Right lobe of liver (tissue), 6 donors: ENCODE results near the gene ADAM12. TPM values are rescaled to one million over a fixed set of nuclear protein-coding genes. Genes with fewer than 3 reads are reported as not detected.

ENCODE experiments used
- ATAC-seq, 4 donors: fragments of 200-7000 bp; cut with Tn5 transposase; one replicate each; pipeline ENCODE4 v1.9.1; 2020; ENCODE audit warnings: mild to moderate bottlenecking in 4 of 4, moderate library complexity in 4 of 4
- DNase-seq, 3 donors: peaks; one replicate each; pipeline ENCODE4 v3.0.0-alpha.2; 2020
- H3K27ac ChIP-seq, 3 donors: fragments of 200-600 bp; one replicate each; pipeline ENCODE4 v1.8.0; 2022
- H3K27me3 ChIP-seq, 2 donors: fragments of 200-600 bp; one replicate each; pipeline ENCODE4 v1.8.0; 2022
- H3K36me3 ChIP-seq, 4 donors: fragments of 200-600 bp; sonication (generic) in 1 of 4; one replicate each; pipeline versions ENCODE4 v1.5.1 to v1.8.0; 2017 to 2022; ENCODE audit warnings: control low read depth in 1 of 4
- H3K4me1 ChIP-seq, 4 donors: fragments of 200-600 bp; sonication (generic) in 1 of 4; one replicate each; pipeline versions ENCODE4 v1.5.1 to v1.8.0; 2017 to 2022; ENCODE audit warnings: control low read depth in 1 of 4
- H3K4me3 ChIP-seq, 3 donors: fragments of 200-600 bp; one replicate each; pipeline ENCODE4 v1.8.0; 2022
- H3K9me3 ChIP-seq, 4 donors: fragments of 200-600 bp; sonication (generic) in 1 of 4; one replicate each; pipeline versions ENCODE4 v1.5.1 to v1.8.0; 2017 to 2022; ENCODE audit warnings: control low read depth in 1 of 4
- POLR2A ChIP-seq: fragments of 450-650 bp; IDR thresholded peaks from one replicate; pipeline ENCODE4 v1.6.1; 2017; ENCODE audit warnings: antibody characterized with exemption, mild to moderate bottlenecking
- WGBS: methylation state at CpG from one replicate; pipeline ENCODE4 v1.1.6; 2018; ENCODE audit warnings: low coverage, low lambda C conversion rate; ENCODE audit not compliant: insufficient coverage; ENCODE audit errors: missing lambda C conversion rate; 5-methylcytosine and 5-hydroxymethylcytosine counted together
- intact Hi-C, 2 donors: fragments of 100-400 bp; cut with DNase I; formaldehyde crosslinking; loops; one replicate each; pipeline versions ENCODE4 v1.11.2 to v1.14.1; 2022
- total RNA-seq, 6 experiments: library from RNA; depleted of rRNA in 2 of 6; stranded (reverse); fragments of >200 nt in 2 of 6; fragmentation: NEBNext Ultra II Directional in 3 of 6; extraction: Animal tissue kit (Norgen Biotek cat#: 25700) in 3 of 6; gene quantifications; one replicate each; pipeline versions ENCODE4 v1.1.0 to v1.2.4, GENCODE V29; 2016 to 2023
- TF ChIP-seq, protein P1 (sequence below), 4 donors: fragments of 200-600 bp in 3 of 4; fragments of 450-650 bp in 1 of 4; IDR thresholded peaks; one replicate each; pipeline versions ENCODE4 v1.5.1 to v1.8.0; 2016 to 2022; ENCODE audit warnings: antibody characterized with exemption in 4 of 4, mild to moderate bottlenecking in 2 of 4
- donor health status: DM: no; HTN: yes; CAD: no.
- donor health status: DM: no; HTN: no; CAD: no.
- donor health status: DM: no; HTN: no; CAD: no.
- donor health status: DM: no; HTN: yes; CAD: no.
- donor health status: DM: no; HTN: yes; CAD: no.

ADAM12 gene
- total RNA-seq, 6 experiments from 2014 or later = 0.06 to 1.3 (median 0.48) TPM; not detected in 2

DNA sequence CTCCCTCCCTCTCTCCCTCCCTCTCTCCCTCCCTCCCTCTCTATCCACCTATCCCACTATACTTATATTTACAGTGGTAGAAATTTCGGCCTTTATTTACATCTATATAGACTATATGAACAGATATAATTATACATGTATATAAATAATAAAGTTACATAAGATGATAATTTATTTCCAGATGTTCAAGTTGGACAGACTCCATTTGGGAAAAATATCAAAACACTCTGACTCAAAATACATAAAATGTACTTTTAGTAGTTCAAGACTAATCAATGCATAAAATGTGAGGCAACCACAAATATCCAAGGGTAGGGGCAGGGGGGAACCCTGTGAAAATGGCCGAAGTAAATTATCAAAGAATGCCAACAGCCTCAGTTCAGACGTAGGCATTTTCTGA is 288.9 kb downstream of the ADAM12 start:
- no peaks in the 10 kb centered on the region for H3K27me3 ChIP-seq
- H3K27ac ChIP-seq = no peak overlapping the region
- ATAC-seq (no peak), DNase-seq (no peak)
- H3K36me3 ChIP-seq = no peaks in the 10 kb centered on the region
- no peaks in the 10 kb centered on the region for H3K9me3 ChIP-seq
- H3K4me3 ChIP-seq = no peak overlapping the region
- 47% methylated on average over 3 of the region's 3 CpGs for WGBS
- no peaks in the 10 kb centered on the region for H3K4me1 ChIP-seq
- TF ChIP-seq, protein P1, sequence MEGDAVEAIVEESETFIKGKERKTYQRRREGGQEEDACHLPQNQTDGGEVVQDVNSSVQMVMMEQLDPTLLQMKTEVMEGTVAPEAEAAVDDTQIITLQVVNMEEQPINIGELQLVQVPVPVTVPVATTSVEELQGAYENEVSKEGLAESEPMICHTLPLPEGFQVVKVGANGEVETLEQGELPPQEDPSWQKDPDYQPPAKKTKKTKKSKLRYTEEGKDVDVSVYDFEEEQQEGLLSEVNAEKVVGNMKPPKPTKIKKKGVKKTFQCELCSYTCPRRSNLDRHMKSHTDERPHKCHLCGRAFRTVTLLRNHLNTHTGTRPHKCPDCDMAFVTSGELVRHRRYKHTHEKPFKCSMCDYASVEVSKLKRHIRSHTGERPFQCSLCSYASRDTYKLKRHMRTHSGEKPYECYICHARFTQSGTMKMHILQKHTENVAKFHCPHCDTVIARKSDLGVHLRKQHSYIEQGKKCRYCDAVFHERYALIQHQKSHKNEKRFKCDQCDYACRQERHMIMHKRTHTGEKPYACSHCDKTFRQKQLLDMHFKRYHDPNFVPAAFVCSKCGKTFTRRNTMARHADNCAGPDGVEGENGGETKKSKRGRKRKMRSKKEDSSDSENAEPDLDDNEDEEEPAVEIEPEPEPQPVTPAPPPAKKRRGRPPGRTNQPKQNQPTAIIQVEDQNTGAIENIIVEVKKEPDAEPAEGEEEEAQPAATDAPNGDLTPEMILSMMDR (IDR thresholded peaks at IDR 0.05) = no peak
- no peak for TF ChIP-seq POLR2A
- intact Hi-C loops = no loop called here

DNA sequence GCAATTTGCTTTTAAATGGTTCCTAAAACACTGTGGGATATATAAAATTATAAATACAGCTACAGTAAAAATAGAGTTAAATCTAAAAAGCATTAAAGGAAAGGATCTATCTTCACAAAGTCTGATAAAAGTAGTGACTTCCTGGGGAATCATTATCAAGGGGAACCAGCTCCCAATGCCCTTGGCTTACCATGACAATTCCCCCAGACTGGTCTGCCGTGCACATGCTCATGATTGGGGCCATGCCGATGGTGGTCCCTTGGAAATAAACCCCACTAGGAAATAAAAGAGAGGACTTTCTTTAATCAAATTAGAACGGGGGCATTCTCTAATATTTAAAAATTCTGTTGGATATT is 290.1 kb downstream of the ADAM12 start:
- Histone ChIP-seq H3K4me1 (no peaks in the 10 kb centered on the region), H3K9me3 (no peaks in the 10 kb centered on the region), H3K4me3 (no peak overlapping the region), H3K36me3 (no peaks in the 10 kb centered on the region), H3K27ac (no peak overlapping the region), H3K27me3 (no peaks in the 10 kb centered on the region)
- no peak for DNase-seq
- ATAC-seq = no peak
- TF ChIP-seq, protein P1 (IDR thresholded peaks at IDR 0.05) = no peak
- TF ChIP-seq POLR2A = no peak
- intact Hi-C loops = no loop called here
- WGBS = 25% methylated on average over 3 of the region's 3 CpGs

DNA sequence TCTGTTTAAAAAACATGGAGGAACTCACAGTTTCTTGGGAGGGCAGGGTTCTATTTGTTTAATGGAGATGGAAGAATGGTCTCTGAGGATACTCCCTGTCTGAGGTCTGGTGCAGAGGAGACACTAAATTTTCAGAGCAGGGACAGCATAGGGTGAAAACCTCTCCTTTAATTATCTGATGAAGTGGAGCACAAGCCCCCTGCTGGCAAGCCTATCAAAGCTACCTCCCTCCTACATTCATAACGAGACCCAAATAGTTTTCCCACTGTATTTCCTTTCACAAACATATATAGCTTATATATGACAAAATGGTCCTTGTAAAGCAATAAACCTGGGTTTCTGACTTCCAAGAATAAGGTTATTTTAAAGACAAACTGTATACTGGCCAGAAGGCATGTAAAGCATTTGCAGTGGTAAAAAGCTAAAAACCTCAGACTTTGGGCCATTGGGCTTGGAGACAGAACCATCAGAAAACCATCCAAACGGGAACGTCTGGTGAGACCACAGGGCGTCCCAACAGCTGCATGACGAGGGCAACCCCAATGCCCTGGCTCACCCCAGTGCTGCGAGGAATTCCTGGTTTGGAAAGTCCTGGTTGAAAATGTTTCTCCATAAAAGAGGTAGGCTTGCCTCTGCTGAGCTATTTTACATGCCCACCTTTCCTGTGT is 290.6 kb downstream of the ADAM12 start:
- DNase-seq (no peak), ATAC-seq (no peak)
- TF ChIP-seq, protein P1 (IDR thresholded peaks at IDR 0.05) = no peak
- TF ChIP-seq POLR2A = no peak
- Histone ChIP-seq H3K27me3 (no peaks in the 10 kb centered on the region), H3K9me3 (no peaks in the 10 kb centered on the region), H3K4me3 (no peak overlapping the region), H3K4me1 (no peaks in the 10 kb centered on the region), H3K36me3 (no peaks in the 10 kb centered on the region), H3K27ac (no peak overlapping the region)
- WGBS = 56% methylated on average over 6 of the region's 6 CpGs
- intact Hi-C loops = no loop called here

DNA sequence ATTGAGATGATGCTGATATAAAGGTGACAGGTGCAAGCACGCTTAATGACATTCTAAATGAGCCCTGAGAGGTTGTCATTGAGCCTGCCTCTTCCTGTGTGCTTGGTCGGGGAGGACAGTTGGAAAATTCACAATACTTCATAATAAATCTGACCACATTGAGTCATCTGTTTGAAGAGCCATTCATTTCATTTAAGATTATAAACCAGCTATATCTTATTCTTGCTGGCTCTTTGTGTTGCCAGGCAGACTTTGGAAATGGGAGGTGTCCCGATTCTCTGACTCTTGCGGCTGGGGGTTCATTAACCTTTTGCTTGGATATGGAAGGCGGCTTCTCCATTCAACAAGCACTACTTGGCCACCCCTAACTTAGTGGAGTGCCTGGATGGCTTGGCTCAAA is 293.7 kb downstream of the ADAM12 start:
- no peaks in the 10 kb centered on the region for H3K36me3 ChIP-seq
- no peak for TF ChIP-seq POLR2A
- TF ChIP-seq, protein P1 (IDR thresholded peaks at IDR 0.05) = no peak
- DNase-seq (no peak), ATAC-seq (no peak)
- intact Hi-C loops = no loop called here
- no peaks in the 10 kb centered on the region for H3K4me1 ChIP-seq
- no peak overlapping the region for H3K4me3 ChIP-seq
- 57% methylated on average over 5 of the region's 5 CpGs for whole genome bisulfite sequencing
- H3K27me3 ChIP-seq = no peaks in the 10 kb centered on the region
- H3K9me3 ChIP-seq = no peaks in the 10 kb centered on the region
- H3K27ac ChIP-seq = no peak overlapping the region
